Urinary bladder (tissue), 4 donors: ENCODE results near the gene RMI2. TPM values are rescaled to one million over a fixed set of nuclear protein-coding genes. Genes with fewer than 3 reads are reported as not detected.
"Not testable (repeated sequence)": the region's sequence is repeated elsewhere in the genome, so short reads cannot be mapped to it uniquely, and the experiment has no call there.

ENCODE experiments used
- DNase-seq: peaks from one replicate; pipeline ENCODE4 v3.0.0-alpha.2; 2015; ENCODE audit errors: extremely low spot score
- H3K27ac ChIP-seq: one replicate; pipeline ENCODE4 v1.5.1; 2013; ENCODE audit warnings: low read depth, mild to moderate bottlenecking, moderate library complexity
- H3K36me3 ChIP-seq: one replicate; pipeline ENCODE4 v1.6.1; 2013; ENCODE audit warnings: mild to moderate bottlenecking, moderate library complexity; ENCODE audit not compliant: insufficient read depth
- H3K4me1 ChIP-seq: one replicate; pipeline ENCODE4 v1.6.1; 2013; ENCODE audit warnings: mild to moderate bottlenecking, moderate library complexity; ENCODE audit not compliant: insufficient read depth
- H3K4me3 ChIP-seq: one replicate; pipeline ENCODE4 v1.5.1; 2013; ENCODE audit warnings: low read depth, low read length
- whole genome bisulfite sequencing: extraction: QIAGEN DNeasy Blood & Tissue Kit; methylation state at CpG from one replicate; pipeline ENCODE4 v1.1.7; 2013; 5-methylcytosine and 5-hydroxymethylcytosine counted together
- polyA plus RNA-seq: library from polyadenylated mRNA; stranded (reverse); fragments of 200-250 nt; gene quantifications from one replicate; pipeline ENCODE4 v1.2.3, GENCODE V29; 2013
- total RNA-seq: library from RNA; depleted of rRNA; stranded (reverse); fragments of >200 nt; gene quantifications from one replicate; pipeline ENCODE4 v1.2.3, GENCODE V29; 2014
- donor health status: healthy with polysubstance abuse.
- donor health status: healthy.

RMI2 gene
- total RNA-seq (14.3 TPM), polyA plus RNA-seq (2.2 TPM)

- Histone ChIP-seq H3K4me3 (peak within 1 kb of the TSS; percentile 59), H3K27ac (no peak within 1 kb of the TSS), H3K4me1 (no peaks in the 10 kb centered on the region), H3K36me3 (no peaks in the 10 kb centered on the region)
- under 1% methylated on average over 82 of the region's 82 CpGs for WGBS
- DNase-seq, result peak; percentile 88
Observed at GRCh38 chr16:11345040-11345862, at the start of gene RMI2. Gene RMI2, plus strand, starts transcription at chr16:11345459. Its CDS starts 13 bp downstream, at chr16:11345472.

GRCh38 chr16:11295672-11296071, 49.6 kb upstream of the RMI2 start:
- Histone ChIP-seq H3K36me3 (no peaks in the 10 kb centered on the region), H3K27ac (no peak overlapping the region), H3K4me3 (no peak overlapping the region), H3K4me1 (no peaks in the 10 kb centered on the region)
- 93% methylated on average over 4 of the region's 4 CpGs for WGBS
- no peak for DNase-seq

- no peak for DNase-seq
- no peak overlapping the region for H3K27ac ChIP-seq
- H3K4me3 ChIP-seq, result no peak overlapping the region
- WGBS, result 80% methylated on average over 3 of the region's 3 CpGs
- no peaks in the 10 kb centered on the region for H3K36me3 ChIP-seq
- no peaks in the 10 kb centered on the region for H3K4me1 ChIP-seq
Observed at GRCh38 chr16:11296351-11296705, 48.9 kb upstream of the RMI2 start.

GRCh38 chr16:11296706-11297491, 48.4 kb upstream of the RMI2 start:
- Histone ChIP-seq H3K27ac (no peak overlapping the region), H3K36me3 (no peaks in the 10 kb centered on the region), H3K4me3 (no peak overlapping the region), H3K4me1 (no peaks in the 10 kb centered on the region)
- WGBS, result 35% methylated on average over 10 of the region's 10 CpGs
- DNase-seq, result peak; percentile 69

- H3K36me3 ChIP-seq, result no peaks in the 10 kb centered on the region
- H3K4me3 ChIP-seq, result no peak overlapping the region
- no peak overlapping the region for H3K27ac ChIP-seq
- WGBS, result 9% methylated on average over 19 of the region's 19 CpGs
- H3K4me1 ChIP-seq, result no peaks in the 10 kb centered on the region
- peak; percentile 47 for DNase-seq
Observed at GRCh38 chr16:11297492-11298142, 47.6 kb upstream of the RMI2 start.

- DNase-seq, result no peak
- WGBS, result 92% methylated on average over 5 of the region's 5 CpGs
- Histone ChIP-seq H3K36me3 (no peaks in the 10 kb centered on the region), H3K4me3 (no peak overlapping the region), H3K4me1 (no peaks in the 10 kb centered on the region), H3K27ac (no peak overlapping the region)
Observed at GRCh38 chr16:11298143-11298900, 46.9 kb upstream of the RMI2 start.

- H3K4me1 ChIP-seq, H3K27ac ChIP-seq, H3K4me3 ChIP-seq, H3K36me3 ChIP-seq, DNase-seq: not testable (repeated sequence)
- 84% methylated on average over 13 of the region's 13 CpGs for WGBS
Observed at GRCh38 chr16:11298950-11299547, 46.2 kb upstream of the RMI2 start.

- 84% methylated on average over 6 of the region's 6 CpGs for WGBS
- peak overlapping the region; percentile 32 for H3K27ac ChIP-seq
- no peak overlapping the region for H3K4me3 ChIP-seq
- no peaks in the 10 kb centered on the region for H3K36me3 ChIP-seq
- no peaks in the 10 kb centered on the region for H3K4me1 ChIP-seq
- no peak for DNase-seq
Observed at GRCh38 chr16:11299865-11300559, 45.2 kb upstream of the RMI2 start.

- Histone ChIP-seq H3K4me3 (no peak overlapping the region), H3K27ac (no peak overlapping the region), H3K4me1 (no peaks in the 10 kb centered on the region), H3K36me3 (no peaks in the 10 kb centered on the region)
- WGBS, result 90% methylated on average over 7 of the region's 7 CpGs
- no peak for DNase-seq
Observed at GRCh38 chr16:11300560-11300892, 44.7 kb upstream of the RMI2 start.

- H3K4me3 ChIP-seq, result no peak overlapping the region
Observed at GRCh38 chr16:11301645-11302501, 43.4 kb upstream of the RMI2 start.

GRCh38 chr16:11302977-11303376, 42.3 kb upstream of the RMI2 start:
- H3K36me3 ChIP-seq, result no peaks in the 10 kb centered on the region
- no peaks in the 10 kb centered on the region for H3K4me1 ChIP-seq
- H3K27ac ChIP-seq, result no peak overlapping the region
- peak; percentile 87 for DNase-seq
- WGBS, result 59% methylated on average over 4 of the region's 4 CpGs
- no peak overlapping the region for H3K4me3 ChIP-seq

More at GRCh38 chr16:11301645-11302501, 43.4 kb upstream of the RMI2 start:
- no peaks in the 10 kb centered on the region for H3K4me1 ChIP-seq
- no peak overlapping the region for H3K27ac ChIP-seq
- WGBS, result 73% methylated on average over 4 of the region's 4 CpGs
- H3K36me3 ChIP-seq, result no peaks in the 10 kb centered on the region
- DNase-seq, result no peak
